Stomach (tissue), 9 donors: Measurements from ENCODE around the gene LCN6. TPM values are rescaled to one million over a fixed set of nuclear protein-coding genes. Genes with fewer than 3 reads are reported as not detected.

Experiments used
- DNase-seq, 2 donors: peaks; one replicate each; pipeline versions ENCODE4 v3.0.0 to v3.0.0-alpha.2; 2013 to 2019
- H3K27ac ChIP-seq, 5 donors: fragments of 200-600 bp in 4 of 5; sonication (generic) in 4 of 5; one replicate each; pipeline ENCODE4 v1.5.1; 2013 to 2019; ENCODE audit warnings: mild to moderate bottlenecking in 1 of 5, moderate library complexity in 1 of 5
- H3K27me3 ChIP-seq, 3 donors: fragments of 200-600 bp; sonication (generic); one replicate each; pipeline ENCODE4 v1.5.1; 2017 to 2019; ENCODE audit warnings: mixed run types in 1 of 3
- H3K36me3 ChIP-seq, 4 donors: fragments of 200-600 bp; sonication (generic); 1 replicate in 3 of 4; 2 replicates in 1 of 4; pipeline ENCODE4 v1.5.1; 2016 to 2019
- H3K4me1 ChIP-seq, 4 donors: fragments of 200-600 bp; sonication (generic); one replicate each; pipeline ENCODE4 v1.5.1; 2016 to 2019
- H3K4me3 ChIP-seq, 4 donors: fragments of 200-600 bp; sonication (generic) in 3 of 4; one replicate each; pipeline ENCODE4 v1.5.1; 2016 to 2019; ENCODE audit warnings: mild to moderate bottlenecking in 1 of 4
- H3K9me3 ChIP-seq, 4 donors: fragments of 200-600 bp; sonication (generic); one replicate each; pipeline ENCODE4 v1.5.1; 2016 to 2019
- CTCF ChIP-seq, 7 experiments: fragments of 450-650 bp in 4 of 7; fragments of 200-600 bp in 3 of 7; sonication (generic) in 3 of 7; IDR thresholded peaks; one replicate each; pipeline ENCODE4 v1.5.1; 2016 to 2019; ENCODE audit warnings: antibody characterized with exemption in 7 of 7, control low read depth in 2 of 7, mild to moderate bottlenecking in 1 of 7
- EP300 ChIP-seq: sonication (generic); formaldehyde crosslinking; IDR thresholded peaks from one replicate; pipeline ENCODE4 v1.6.1; 2017; ENCODE audit warnings: antibody characterized with exemption
- POLR2A ChIP-seq, 4 donors: fragments of 450-650 bp; IDR thresholded peaks; one replicate each; pipeline ENCODE4 v1.6.1; 2016; ENCODE audit warnings: antibody characterized with exemption in 4 of 4, control low read depth in 2 of 4, mild to moderate bottlenecking in 1 of 4, moderate library complexity in 1 of 4
- POLR2AphosphoS5 ChIP-seq, 3 donors: sonication (generic); formaldehyde crosslinking; IDR thresholded peaks; one replicate each; pipeline ENCODE4 v1.6.1; 2016; ENCODE audit warnings: antibody characterized with exemption in 3 of 3
- WGBS, 5 donors: extraction: QIAGEN DNeasy Blood & Tissue Kit in 3 of 5; methylation state at CpG; one replicate each; pipeline versions ENCODE4 v1.1.5 to v1.1.7; 2013 to 2018; 5-methylcytosine and 5-hydroxymethylcytosine counted together
- intact Hi-C: fragments of 100-400 bp; cut with DNase I; formaldehyde crosslinking; loops from one replicate; pipeline ENCODE4 v1.15.1; 2023; ENCODE audit warnings: low total_unique reads
- polyA plus RNA-seq, 3 donors: library from polyadenylated mRNA; stranded (reverse); fragments of 200-250 nt; gene quantifications; one replicate each; pipeline ENCODE4 v1.2.3, GENCODE V29; 2013
- small RNA-seq, 4 donors: library from RNA; depleted of rRNA; stranded (forward); fragments of <200 nt; gene quantifications; one replicate each; pipeline ENCODE3, GENCODE V24; 2016
- total RNA-seq, 5 donors: library from RNA; depleted of rRNA; stranded (reverse); fragments of >200 nt; gene quantifications; one replicate each; pipeline versions ENCODE4 v1.1.0 to v1.2.3, GENCODE V29; 2014 to 2016
- donor health status: healthy with polysubstance abuse.
- donor health status: Bipolar disorder and iron deficiency.
- donor health status: healthy.

The LCN6 gene
- total and polyA plus RNA-seq, 8 donors, result 7.0 to 31.2 (median 19.2) TPM; not detected in 2

DNA sequence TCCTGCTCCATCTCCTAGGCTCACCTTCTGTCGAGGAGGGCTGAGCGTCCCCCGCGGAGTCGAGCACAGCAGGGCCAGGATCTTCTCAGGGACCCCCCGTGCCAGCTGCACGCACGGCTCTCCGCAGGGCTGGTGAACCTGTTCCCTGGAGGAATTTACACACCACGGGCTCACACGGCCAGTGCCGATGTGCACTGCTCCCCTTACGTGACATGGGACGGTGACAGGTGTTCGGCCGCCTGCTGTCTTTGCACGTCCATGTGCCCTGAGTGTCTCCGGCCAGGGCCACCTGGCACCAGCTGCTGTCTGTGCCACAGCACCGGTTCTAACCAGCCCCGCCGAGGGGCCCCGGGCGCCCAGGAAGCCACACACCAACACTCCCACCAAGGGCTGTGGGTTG, 52.4 kb downstream of the LCN6 start:
- H3K27ac ChIP-seq, result peak overlapping the region; percentile 57 to 82 (median 73)
- intact Hi-C loops, result no loop called here
- peaks cover 54 to 78% (median 66%) of the 10 kb centered on the region in 4 donors for H3K4me1 ChIP-seq
- 60 to 76% (median 72%) methylated on average over 4 to 23 of the region's 23 CpGs for WGBS, 5 donors
- peaks cover 0 to 19% (median 4%) of the 10 kb centered on the region in 3 donors for H3K27me3 ChIP-seq
- H3K4me3 ChIP-seq, result no peak overlapping the region
- no peaks in the 10 kb centered on the region for H3K9me3 ChIP-seq
- H3K36me3 ChIP-seq, result no peaks in the 10 kb centered on the region
- no peak for TF ChIP-seq EP300
- no peak for TF ChIP-seq POLR2AphosphoS5 (IDR thresholded peaks at IDR 0.05)
- TF ChIP-seq POLR2A (IDR thresholded peaks at IDR 0.05), result no peak
- no peak for TF ChIP-seq CTCF (IDR thresholded peaks at IDR 0.05)
- DNase-seq, result peak in 1 of 2 donors; percentile 55

GRCh38 chr9:136695435-136695895, 52.9 kb downstream of the LCN6 start:
- H3K4me1 ChIP-seq, result peaks cover 54 to 78% (median 67%) of the 10 kb centered on the region in 4 donors
- H3K27me3 ChIP-seq, result peaks cover 0 to 15% (median 4%) of the 10 kb centered on the region in 3 donors
- intact Hi-C loops, result no loop called here
- peak; percentile 82 to 93 for DNase-seq
- H3K36me3 ChIP-seq, result no peaks in the 10 kb centered on the region
- peak overlapping the region; percentile 57 to 82 (median 73) for H3K27ac ChIP-seq
- WGBS, 5 donors, result 29 to 62% (median 40%) methylated on average over 2 to 10 of the region's 10 CpGs
- H3K4me3 ChIP-seq, result no peak overlapping the region
- TF ChIP-seq EP300, result no peak
- no peak for TF ChIP-seq POLR2A (IDR thresholded peaks at IDR 0.05)
- TF ChIP-seq POLR2AphosphoS5 (IDR thresholded peaks at IDR 0.05), result peak in 2 of 3 donors; percentile 39 to 71
- no peak for TF ChIP-seq CTCF (IDR thresholded peaks at IDR 0.05)
- no peaks in the 10 kb centered on the region for H3K9me3 ChIP-seq

- intact Hi-C loops, result no loop called here
- no peaks in the 10 kb centered on the region for H3K9me3 ChIP-seq
- no peaks in the 10 kb centered on the region for H3K36me3 ChIP-seq
- DNase-seq, result no peak
- peaks cover 0 to 8% (median 0%) of the 10 kb centered on the region in 3 donors for H3K27me3 ChIP-seq
- H3K4me3 ChIP-seq, result no peak overlapping the region
- peak overlapping the region; percentile 57 to 82 (median 73) for H3K27ac ChIP-seq
- WGBS, 5 donors, result 68 to 82% (median 70%) methylated on average over 11 of the region's 11 CpGs
- TF ChIP-seq CTCF (IDR thresholded peaks at IDR 0.05) (no peak), EP300 (no peak), POLR2AphosphoS5 (IDR thresholded peaks at IDR 0.05) (no peak), POLR2A (IDR thresholded peaks at IDR 0.05) (no peak)
- peaks cover 60 to 80% (median 69%) of the 10 kb centered on the region in 4 donors for H3K4me1 ChIP-seq
Observed at GRCh38 chr9:136694872-136695247, 53.5 kb downstream of the LCN6 start.

- intact Hi-C loops, result no loop called here
- TF ChIP-seq POLR2AphosphoS5 (IDR thresholded peaks at IDR 0.05) (no peak), EP300 (no peak), CTCF (IDR thresholded peaks at IDR 0.05) (peak in 5 of 7 experiments; percentile 37 to 81 (median 62))
- DNase-seq, result peak; percentile 79 to 85
- Histone ChIP-seq H3K9me3 (no peaks in the 10 kb centered on the region), H3K27ac (peak overlapping the region; percentile 57 to 82 (median 73)), H3K27me3 (peaks cover 0 to 5% (median 0%) of the 10 kb centered on the region in 3 donors), H3K4me3 (no peak overlapping the region), H3K36me3 (no peaks in the 10 kb centered on the region), H3K4me1 (peaks cover 61 to 83% (median 72%) of the 10 kb centered on the region in 4 donors)
- 25 to 40% (median 29%) methylated on average over 17 to 32 of the region's 32 CpGs for WGBS, 5 donors
Observed at GRCh38 chr9:136694163-136694871, 54.0 kb downstream of the LCN6 start.

Small RNA genes lying within 50 kb of the gene (small RNA-seq; reads per million reads assigned to genes)
- 0 reads per million in 4 donors for gene ATP6V1G1P3
- gene MIR6722, result 0 reads per million in 4 donors

Other genes starting within 250 kb of the LCN6 start
- 100 to 1,000 TPM in 1 of 5 donors, 10 to 100 TPM in 4; 18.4 to 338 (median 62.5) TPM for gene NOTCH1, start 202.5 kb downstream of the LCN6 start, total RNA-seq
- 1 to 10 TPM; 1.4 to 7.9 (median 2.3) TPM for gene NOTCH1, start 202.5 kb downstream of the LCN6 start, polyA plus RNA-seq
- 1,000 to 10,000 TPM in 1 of 5 donors, 10 to 100 TPM in 4; 20.9 to 1,085 (median 42.0) TPM for gene EGFL7, start 85.6 kb downstream of the LCN6 start, total RNA-seq
- 100 to 1,000 TPM in 1 of 3 donors, 10 to 100 TPM in 2; 44.8 to 113 (median 79.2) TPM for gene EGFL7, start 85.6 kb downstream of the LCN6 start, polyA plus RNA-seq
- gene AGPAT2, start 61.1 kb downstream of the LCN6 start, total RNA-seq, result 100 to 1,000 TPM in 2 of 5 donors, 10 to 100 TPM in 3; 49.6 to 135 (median 68.8) TPM
- 10 to 100 TPM; 32.7 to 88.7 (median 75.1) TPM for gene AGPAT2, start 61.1 kb downstream of the LCN6 start, polyA plus RNA-seq
- 10 to 100 TPM in 1 of 5 donors, 1 to 10 TPM in 2, under 1 TPM in 1, not detected in 1; 0.45 to 10.4 (median 5.8) TPM for gene DIPK1B, start 36.0 kb downstream of the LCN6 start, total RNA-seq
- 1 to 10 TPM; 1.6 to 4.7 (median 4.0) TPM for gene DIPK1B, start 36.0 kb downstream of the LCN6 start, polyA plus RNA-seq
- gene LCN10, start 5.6 kb downstream of the LCN6 start, total RNA-seq, result 10 to 100 TPM in 1 of 5 donors, 1 to 10 TPM in 3, under 1 TPM in 1; 0.58 to 25.5 (median 4.9) TPM
- 10 to 100 TPM in 2 of 3 donors, 1 to 10 TPM in 1; 7.7 to 18.4 (median 10.2) TPM for gene LCN10, start 5.6 kb downstream of the LCN6 start, polyA plus RNA-seq
- not detected for gene LCN8, start 9.7 kb upstream of the LCN6 start, total RNA-seq
- gene LCN8, start 9.7 kb upstream of the LCN6 start, polyA plus RNA-seq, result not detected
- not detected for gene LCN15, start 16.0 kb upstream of the LCN6 start, total RNA-seq
- not detected for gene LCN15, start 16.0 kb upstream of the LCN6 start, polyA plus RNA-seq
- gene TMEM141, start 42.8 kb upstream of the LCN6 start, total RNA-seq, result 100 to 1,000 TPM in 1 of 5 donors, 10 to 100 TPM in 4; 11.1 to 152 (median 64.5) TPM
- gene TMEM141, start 42.8 kb upstream of the LCN6 start, polyA plus RNA-seq, result 100 to 1,000 TPM; 139 to 219 (median 195) TPM
- 10 to 100 TPM in 1 of 5 donors, 1 to 10 TPM in 4; 1.2 to 53.0 (median 6.2) TPM for gene CCDC183, start 47.8 kb upstream of the LCN6 start, total RNA-seq
- gene CCDC183, start 47.8 kb upstream of the LCN6 start, polyA plus RNA-seq, result 1 to 10 TPM; 1.9 to 5.8 (median 3.5) TPM
- gene RABL6, start 59.4 kb upstream of the LCN6 start, total RNA-seq, result 100 to 1,000 TPM in 1 of 5 donors, 10 to 100 TPM in 4; 47.4 to 615 (median 65.1) TPM
- gene RABL6, start 59.4 kb upstream of the LCN6 start, polyA plus RNA-seq, result 10 to 100 TPM; 54.2 to 82.1 (median 56.0) TPM
- gene AJM1, start 94.0 kb upstream of the LCN6 start, total RNA-seq, result 10 to 100 TPM in 2 of 5 donors, 1 to 10 TPM in 3; 1.4 to 37.4 (median 9.3) TPM
- gene AJM1, start 94.0 kb upstream of the LCN6 start, polyA plus RNA-seq, result 1 to 10 TPM in 2 of 3 donors, under 1 TPM in 1; 0.46 to 3.3 (median 1.5) TPM
- gene PHPT1, start 100.9 kb upstream of the LCN6 start, total RNA-seq, result 10 to 100 TPM; 31.5 to 45.5 (median 38.8) TPM
- 100 to 1,000 TPM; 151 to 168 (median 156) TPM for gene PHPT1, start 100.9 kb upstream of the LCN6 start, polyA plus RNA-seq
- gene MAMDC4, start 103.8 kb upstream of the LCN6 start, total RNA-seq, result 100 to 1,000 TPM in 1 of 5 donors, 1 to 10 TPM in 4; 1.8 to 317 (median 5.8) TPM
- 10 to 100 TPM in 1 of 3 donors, 1 to 10 TPM in 2; 1.1 to 11.2 (median 3.1) TPM for gene MAMDC4, start 103.8 kb upstream of the LCN6 start, polyA plus RNA-seq
- gene EDF1, start 117.8 kb upstream of the LCN6 start, total RNA-seq, result 100 to 1,000 TPM; 132 to 229 (median 208) TPM
- gene EDF1, start 117.8 kb upstream of the LCN6 start, polyA plus RNA-seq, result 100 to 1,000 TPM; 572 to 798 (median 789) TPM
- 100 to 1,000 TPM in 1 of 5 donors, 10 to 100 TPM in 2, 1 to 10 TPM in 2; 5.5 to 248 (median 12.8) TPM for gene TRAF2, start 138.0 kb upstream of the LCN6 start, total RNA-seq
- gene TRAF2, start 138.0 kb upstream of the LCN6 start, polyA plus RNA-seq, result 10 to 100 TPM; 10.0 to 12.1 (median 11.3) TPM
- 100 to 1,000 TPM in 4 of 5 donors, 10 to 100 TPM in 1; 47.7 to 435 (median 174) TPM for gene FBXW5, start 196.2 kb upstream of the LCN6 start, total RNA-seq
- gene FBXW5, start 196.2 kb upstream of the LCN6 start, polyA plus RNA-seq, result 100 to 1,000 TPM in 2 of 3 donors, 10 to 100 TPM in 1; 91.0 to 109 (median 102) TPM
- gene C8G, start 196.7 kb upstream of the LCN6 start, total RNA-seq, result not detected
- gene C8G, start 196.7 kb upstream of the LCN6 start, polyA plus RNA-seq, result 1 to 10 TPM in 2 of 3 donors, not detected in 1; 2.3 to 5.5 TPM
- 1 to 10 TPM in 1 of 5 donors, under 1 TPM in 1, not detected in 3; 0.73 to 2.2 TPM for gene LCN12, start 203.7 kb upstream of the LCN6 start, total RNA-seq
- 1 to 10 TPM; 2.3 to 6.3 (median 3.1) TPM for gene LCN12, start 203.7 kb upstream of the LCN6 start, polyA plus RNA-seq
- 10 to 100 TPM in 4 of 5 donors, 1 to 10 TPM in 1; 2.3 to 34.9 (median 30.4) TPM for gene PTGDS, start 229.0 kb upstream of the LCN6 start, total RNA-seq
- gene PTGDS, start 229.0 kb upstream of the LCN6 start, polyA plus RNA-seq, result 10 to 100 TPM; 18.6 to 64.4 (median 37.3) TPM
- gene LCNL1, start 234.5 kb upstream of the LCN6 start, total RNA-seq, result not detected
- under 1 TPM in 2 of 3 donors, not detected in 1; 0.19 to 0.25 TPM for gene LCNL1, start 234.5 kb upstream of the LCN6 start, polyA plus RNA-seq
- 10 to 100 TPM; 11.9 to 93.6 (median 45.2) TPM for gene PAXX, start 243.9 kb upstream of the LCN6 start, total RNA-seq
- 100 to 1,000 TPM; 158 to 206 (median 178) TPM for gene PAXX, start 243.9 kb upstream of the LCN6 start, polyA plus RNA-seq
- gene CLIC3, start 248.0 kb upstream of the LCN6 start, total RNA-seq, result 1 to 10 TPM in 1 of 5 donors, not detected in 4; 3.3 TPM
- 10 to 100 TPM in 2 of 3 donors, 1 to 10 TPM in 1; 4.3 to 70.9 (median 15.2) TPM for gene CLIC3, start 248.0 kb upstream of the LCN6 start, polyA plus RNA-seq